ENCODE data around the gene VPS54. TPM values are rescaled to one million over a fixed set of nuclear protein-coding genes. Genes with fewer than 3 reads are reported as not detected.
"Not testable (repeated sequence)": the region's sequence is repeated elsewhere in the genome, so short reads cannot be mapped to it uniquely, and the experiment has no call there.

VPS54 gene
- total RNA-seq, 4 donors from 2014 or later: 19.0 to 24.1 (median 23.4) TPM

DNA sequence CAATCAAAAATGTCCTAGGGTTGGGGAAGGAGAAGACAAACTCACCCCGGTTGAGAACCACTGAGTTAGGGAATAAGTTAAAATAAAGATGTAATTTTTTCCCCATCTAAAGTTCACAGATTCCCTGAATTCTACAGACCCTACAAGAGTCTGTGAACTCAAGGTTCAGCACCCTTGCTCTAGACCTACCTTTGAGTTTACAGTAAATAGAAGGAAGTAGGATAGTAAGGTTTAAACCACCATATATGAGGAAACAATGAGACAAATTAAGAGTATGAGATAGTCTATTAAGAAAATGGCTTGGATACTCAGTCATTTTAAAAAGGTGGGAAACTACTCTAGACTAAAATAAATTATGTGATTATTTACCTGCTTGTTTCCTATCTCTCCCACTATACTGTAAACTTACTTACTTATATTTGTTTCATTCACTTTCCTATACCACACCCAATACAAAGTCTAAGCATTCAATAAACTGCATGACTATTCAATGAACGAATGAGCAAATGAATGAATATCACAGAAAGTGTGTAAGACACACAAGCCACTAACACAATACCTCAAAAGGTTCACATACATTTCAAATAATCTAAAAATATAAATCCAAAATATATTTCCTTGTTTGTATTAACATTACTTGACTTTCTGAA lies 13.4 kb downstream of the VPS54 start:
- intact Hi-C loops (cut with DNase I): no loop called here
- TF ChIP-seq POLR2AphosphoS5 (IDR thresholded peaks at IDR 0.05) (no peak), POLR2A (IDR thresholded peaks at IDR 0.05; ENCODE audit: low read depth) (no peak)
- DNase-seq (ENCODE audit: extremely low spot score): no peak
- peaks cover 0 to 9% (median 0%) of the 10 kb centered on the region in 4 donors for H3K36me3 ChIP-seq
- peaks cover 10 to 47% (median 18%) of the 10 kb centered on the region in 4 donors for H3K4me1 ChIP-seq
- WGBS: 100% methylated on average over 2 of the region's 2 CpGs
- H3K27ac ChIP-seq (replicated peaks in 1 of 4): no peak overlapping the region
- H3K9me3 ChIP-seq: no peaks in the 10 kb centered on the region
- no peak overlapping the region for H3K4me3 ChIP-seq
- H3K27me3 ChIP-seq: no peaks in the 10 kb centered on the region

GRCh38 chr2:64003239-64003638 lies 16.0 kb downstream of the VPS54 start:
- TF ChIP-seq, protein P1, sequence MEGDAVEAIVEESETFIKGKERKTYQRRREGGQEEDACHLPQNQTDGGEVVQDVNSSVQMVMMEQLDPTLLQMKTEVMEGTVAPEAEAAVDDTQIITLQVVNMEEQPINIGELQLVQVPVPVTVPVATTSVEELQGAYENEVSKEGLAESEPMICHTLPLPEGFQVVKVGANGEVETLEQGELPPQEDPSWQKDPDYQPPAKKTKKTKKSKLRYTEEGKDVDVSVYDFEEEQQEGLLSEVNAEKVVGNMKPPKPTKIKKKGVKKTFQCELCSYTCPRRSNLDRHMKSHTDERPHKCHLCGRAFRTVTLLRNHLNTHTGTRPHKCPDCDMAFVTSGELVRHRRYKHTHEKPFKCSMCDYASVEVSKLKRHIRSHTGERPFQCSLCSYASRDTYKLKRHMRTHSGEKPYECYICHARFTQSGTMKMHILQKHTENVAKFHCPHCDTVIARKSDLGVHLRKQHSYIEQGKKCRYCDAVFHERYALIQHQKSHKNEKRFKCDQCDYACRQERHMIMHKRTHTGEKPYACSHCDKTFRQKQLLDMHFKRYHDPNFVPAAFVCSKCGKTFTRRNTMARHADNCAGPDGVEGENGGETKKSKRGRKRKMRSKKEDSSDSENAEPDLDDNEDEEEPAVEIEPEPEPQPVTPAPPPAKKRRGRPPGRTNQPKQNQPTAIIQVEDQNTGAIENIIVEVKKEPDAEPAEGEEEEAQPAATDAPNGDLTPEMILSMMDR (IDR thresholded peaks at IDR 0.05): no peak
- TF ChIP-seq POLR2A (IDR thresholded peaks at IDR 0.05; ENCODE audit: low read depth): no peak
- no peak for TF ChIP-seq EP300 (IDR thresholded peaks at IDR 0.05)
- no peak for TF ChIP-seq POLR2AphosphoS5 (IDR thresholded peaks at IDR 0.05)
- Histone ChIP-seq H3K4me1 (peaks cover 12 to 44% (median 21%) of the 10 kb centered on the region in 4 donors), H3K4me3 (no peak overlapping the region), H3K36me3 (peaks cover 0 to 9% (median 0%) of the 10 kb centered on the region in 4 donors), H3K27ac (replicated peaks in 1 of 4) (no peak overlapping the region), H3K9me3 (no peaks in the 10 kb centered on the region), H3K27me3 (no peaks in the 10 kb centered on the region)
- DNase-seq (ENCODE audit: extremely low spot score): no peak
- intact Hi-C loops (cut with DNase I): no loop called here

- H3K9me3 ChIP-seq: no peaks in the 10 kb centered on the region
- WGBS: 100% methylated on average over 2 of the region's 5 CpGs
Observed at GRCh38 chr2:64001382-64002101, 17.7 kb downstream of the VPS54 start.

DNA sequence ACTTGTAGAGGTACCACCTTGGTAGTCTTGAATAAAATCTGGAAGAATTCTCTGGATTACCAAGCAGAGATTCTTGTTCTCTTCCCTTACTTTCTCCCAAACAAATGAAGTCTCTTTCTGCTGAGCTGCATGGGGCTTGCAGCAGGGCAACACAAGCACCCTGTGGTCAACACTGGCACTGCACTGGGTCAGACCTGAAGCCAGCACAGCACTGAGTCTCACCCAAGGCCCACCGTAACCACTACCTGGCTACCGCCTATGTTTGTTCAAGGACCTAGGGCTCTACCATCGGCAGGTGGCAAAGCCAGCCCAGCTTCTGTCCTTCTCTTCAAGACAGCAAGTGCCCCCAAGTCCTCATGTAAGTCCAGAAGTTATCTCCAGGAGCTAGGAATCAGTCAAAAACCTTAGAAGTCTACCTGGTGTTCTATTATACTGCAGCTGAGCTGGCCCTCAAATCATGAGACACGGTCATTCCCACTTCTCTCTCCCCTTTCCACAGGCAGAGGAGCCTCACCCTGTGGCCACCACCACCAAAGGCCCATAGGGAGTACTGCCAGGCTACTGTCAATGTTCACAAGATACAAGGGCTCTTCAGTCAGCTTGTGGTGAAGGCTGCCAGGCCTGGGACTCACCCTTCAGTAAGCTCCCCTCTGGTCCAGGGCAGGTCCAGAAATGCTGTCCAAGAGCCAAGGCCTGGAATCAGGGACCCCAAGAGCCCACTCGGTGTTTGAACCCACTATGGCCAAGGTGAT lies 18.4 kb downstream of the VPS54 start:
- no peaks in the 10 kb centered on the region for H3K36me3 ChIP-seq
- H3K27me3 ChIP-seq: no peaks in the 10 kb centered on the region
- intact Hi-C loops (cut with DNase I): no loop called here
- 98% methylated on average over 5 of the region's 5 CpGs for WGBS
- DNase-seq (ENCODE audit: extremely low spot score): no peak
- H3K4me1 ChIP-seq: peaks cover 12 to 38% (median 21%) of the 10 kb centered on the region in 4 donors
- no peak overlapping the region for H3K4me3 ChIP-seq
- H3K9me3 ChIP-seq: no peaks in the 10 kb centered on the region
- TF ChIP-seq POLR2A (IDR thresholded peaks at IDR 0.05; ENCODE audit: low read depth) (no peak), POLR2AphosphoS5 (IDR thresholded peaks at IDR 0.05) (no peak), EP300 (IDR thresholded peaks at IDR 0.05) (no peak)
- TF ChIP-seq, protein P1 (IDR thresholded peaks at IDR 0.05): no peak
- no peak overlapping the region for H3K27ac ChIP-seq (replicated peaks in 1 of 4)

More at GRCh38 chr2:64001382-64002101, 17.7 kb downstream of the VPS54 start:
- Histone ChIP-seq H3K27me3 (no peaks in the 10 kb centered on the region), H3K4me3 (no peak overlapping the region), H3K36me3 (peaks cover 0 to 4% (median 0%) of the 10 kb centered on the region in 4 donors), H3K27ac (replicated peaks in 1 of 4) (no peak overlapping the region), H3K4me1 (peaks cover 12 to 38% (median 21%) of the 10 kb centered on the region in 4 donors)
- no peak for DNase-seq (ENCODE audit: extremely low spot score)
- intact Hi-C loops (cut with DNase I): no loop called here
- TF ChIP-seq EP300 (IDR thresholded peaks at IDR 0.05): no peak
- no peak for TF ChIP-seq POLR2AphosphoS5 (IDR thresholded peaks at IDR 0.05)
- no peak for TF ChIP-seq POLR2A (IDR thresholded peaks at IDR 0.05; ENCODE audit: low read depth)
- TF ChIP-seq, protein P1 (IDR thresholded peaks at IDR 0.05): no peak

GRCh38 chr2:63999049-63999448 lies 20.2 kb downstream of the VPS54 start:
- H3K4me3 ChIP-seq: no peak overlapping the region
- DNase-seq (ENCODE audit: extremely low spot score): no peak
- H3K36me3 ChIP-seq: no peaks in the 10 kb centered on the region
- no peak for TF ChIP-seq POLR2A (IDR thresholded peaks at IDR 0.05; ENCODE audit: low read depth)
- no peak for TF ChIP-seq EP300 (IDR thresholded peaks at IDR 0.05)
- TF ChIP-seq POLR2AphosphoS5 (IDR thresholded peaks at IDR 0.05): no peak
- TF ChIP-seq, protein P1 (IDR thresholded peaks at IDR 0.05): no peak
- no peak overlapping the region for H3K27ac ChIP-seq (replicated peaks in 1 of 4)
- no peaks in the 10 kb centered on the region for H3K9me3 ChIP-seq
- H3K27me3 ChIP-seq: no peaks in the 10 kb centered on the region
- H3K4me1 ChIP-seq: peaks cover 12 to 34% (median 26%) of the 10 kb centered on the region in 4 donors
- 92% methylated on average over 2 of the region's 2 CpGs for WGBS
- intact Hi-C loops (cut with DNase I): no loop called here

DNA sequence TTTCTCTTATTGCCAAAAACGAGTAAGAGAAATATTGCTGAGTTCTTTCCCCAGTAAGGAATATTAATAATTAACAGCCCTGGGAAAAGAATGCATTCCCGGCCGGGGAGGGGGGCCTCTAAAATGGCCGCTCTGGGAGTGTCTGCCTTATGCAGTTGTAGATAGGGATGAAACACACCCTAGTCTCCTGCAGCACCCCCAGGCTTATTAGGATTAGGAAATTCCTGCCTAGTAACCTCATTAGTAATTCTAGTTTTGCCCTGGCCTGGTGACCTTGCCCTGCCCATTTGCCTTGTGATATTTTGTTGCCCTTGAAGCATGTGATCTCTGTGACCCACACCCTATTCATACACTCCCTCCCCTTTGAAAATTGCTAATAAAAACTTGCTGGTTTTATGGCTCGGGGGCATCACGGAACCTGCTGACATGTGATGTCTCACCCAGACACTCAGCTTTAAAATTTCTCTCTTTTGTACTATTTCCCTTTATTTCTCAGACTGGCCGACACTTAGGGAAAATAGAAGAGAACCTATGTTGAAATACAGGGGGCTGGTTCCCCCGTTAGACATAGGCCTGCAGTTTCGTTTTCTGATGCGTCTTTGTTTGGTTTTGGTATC lies 22.5 kb downstream of the VPS54 start:
- H3K4me3 ChIP-seq; H3K27me3 ChIP-seq; H3K36me3 ChIP-seq; H3K9me3 ChIP-seq; DNase-seq (ENCODE audit: extremely low spot score); H3K27ac ChIP-seq (replicated peaks in 1 of 4); intact Hi-C loops (cut with DNase I): not testable (repeated sequence)
- H3K4me1 ChIP-seq: peaks cover under 1 to 20% (median 15%) of the 10 kb centered on the region in 4 donors
- WGBS: 97% methylated on average over 10 of the region's 10 CpGs

Measured in esophagus muscularis mucosa (tissue), 4 donors.